HG03045 (cell line): ENCODE data around the gene DPYSL5.

Experiments used
- ATAC-seq: cut with Tn5 transposase; IDR thresholded peaks from one replicate; pipeline ENCODE4 v1.9.1; 2021; ENCODE audit warnings: mild to moderate bottlenecking, moderate library complexity; ENCODE audit not compliant: unreplicated experiment

DPYSL5 gene

GRCh38 chr2:26983746-26984145, 135.8 kb downstream of the DPYSL5 start:
- ATAC-seq, result no peak

DNA sequence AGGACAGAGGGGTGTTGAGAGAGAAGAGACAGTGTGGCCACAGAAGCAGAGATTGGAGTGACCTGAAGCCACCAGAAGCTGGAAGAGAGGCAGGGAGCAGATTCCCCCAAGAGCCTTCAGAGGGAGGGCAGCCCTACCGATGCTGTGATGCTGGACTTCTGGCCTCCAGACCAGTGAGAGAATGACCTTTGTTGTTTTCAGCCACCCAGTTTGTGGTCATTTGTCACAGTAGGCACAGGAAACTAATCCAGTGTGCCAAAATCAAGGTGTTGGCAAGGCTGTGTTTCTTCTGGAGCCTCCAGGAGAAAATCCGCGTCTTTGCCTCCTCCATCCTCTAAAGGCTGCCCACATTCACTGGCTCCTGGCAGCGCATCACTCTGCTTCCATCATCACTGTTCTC, 137.9 kb downstream of the DPYSL5 start:
- no peak for ATAC-seq

DNA sequence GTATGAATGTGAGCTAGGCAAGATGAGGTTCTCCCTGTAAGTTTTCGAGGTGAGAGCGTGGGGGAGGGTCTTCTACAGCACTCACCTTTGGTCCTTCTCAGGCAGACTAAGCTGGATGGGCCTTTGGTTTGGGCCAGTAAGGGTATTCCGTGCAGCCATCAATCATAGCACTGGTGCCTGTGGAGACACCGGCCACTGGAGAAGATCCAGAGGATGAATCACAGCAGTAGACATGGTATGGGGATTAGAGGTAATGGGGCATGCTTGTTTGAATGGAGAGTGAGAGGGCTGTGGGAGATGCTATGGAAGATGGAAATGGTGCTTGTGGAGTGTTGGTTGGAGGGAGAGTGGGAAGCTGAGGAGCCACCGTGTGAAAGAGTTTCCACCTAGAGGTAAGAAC, 138.6 kb downstream of the DPYSL5 start:
- no peak for ATAC-seq

DNA sequence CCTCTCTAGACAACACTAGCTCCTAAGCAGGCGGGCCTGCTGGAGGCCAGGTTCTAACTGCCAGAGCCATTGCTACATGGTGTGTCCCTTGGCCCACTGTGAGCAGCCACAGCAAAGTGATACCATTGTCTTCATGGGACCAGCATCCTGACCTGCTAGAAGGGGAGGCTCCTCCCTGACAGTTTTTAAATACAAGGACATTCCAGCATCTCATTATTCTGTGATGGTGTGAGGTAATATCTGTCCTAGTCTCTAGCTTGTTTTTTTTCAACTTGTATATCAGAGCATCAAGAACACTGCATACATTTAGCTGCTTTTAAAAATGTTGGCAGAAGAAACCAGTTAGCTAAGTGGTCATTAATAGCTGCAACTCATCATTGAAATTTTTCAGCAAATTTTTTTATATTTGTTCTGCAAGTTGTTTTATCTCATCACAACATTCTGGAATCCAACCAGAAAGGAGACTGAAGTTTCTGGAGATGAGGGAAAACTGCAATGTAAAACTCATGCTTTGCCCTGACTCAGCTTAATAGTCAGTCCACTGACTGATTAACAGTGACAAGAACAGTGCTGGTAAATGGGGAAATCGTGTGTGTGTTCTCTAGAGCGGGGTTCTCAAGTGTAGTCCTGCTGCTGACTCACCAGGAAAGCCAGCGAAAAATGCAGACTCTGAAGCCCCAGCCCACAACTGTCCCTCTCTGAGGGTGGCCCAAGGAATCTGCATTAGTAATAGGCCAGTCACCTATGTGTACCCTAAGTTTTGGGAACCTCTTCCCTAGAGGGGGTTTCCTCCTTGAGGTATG, 140.3 kb downstream of the DPYSL5 start:
- no peak for ATAC-seq

DNA sequence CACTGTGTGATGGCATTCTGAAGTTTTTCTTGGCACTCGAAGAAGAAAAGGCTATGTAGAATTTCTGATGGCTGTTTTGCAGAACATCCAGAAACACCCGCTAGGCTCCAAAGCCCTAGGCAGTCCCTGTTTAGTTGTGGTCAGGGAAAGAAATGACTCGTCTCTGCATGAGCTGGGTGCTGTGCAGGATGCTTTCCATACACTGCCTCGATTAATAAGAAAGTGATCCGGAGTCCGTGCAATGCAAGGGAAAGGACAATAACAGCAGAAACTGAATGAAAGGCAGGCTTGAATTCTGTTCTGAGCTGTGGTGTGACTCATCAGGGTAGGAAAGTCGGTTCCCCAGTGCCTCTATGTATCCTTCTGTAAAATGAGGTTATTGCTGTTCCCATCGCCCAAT, 141.2 kb downstream of the DPYSL5 start:
- ATAC-seq, result no peak

DNA sequence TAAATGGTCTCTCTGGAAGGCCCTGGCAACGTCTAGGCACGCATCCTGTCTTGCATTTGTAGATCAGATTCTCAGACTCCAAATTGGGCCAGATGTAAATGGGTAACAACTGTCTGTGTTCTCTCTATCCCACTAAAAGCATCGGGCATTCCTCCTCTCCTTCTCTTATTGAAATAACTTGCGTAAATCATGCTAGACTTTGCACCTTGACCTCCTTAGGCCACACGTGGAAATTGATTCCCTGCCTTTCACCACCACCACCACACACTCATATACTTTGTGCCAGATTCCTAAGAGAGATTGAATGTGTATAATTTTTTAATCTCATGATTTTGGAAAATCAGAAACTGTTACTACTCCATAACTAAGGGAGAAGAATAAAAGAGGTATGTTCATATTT, 143.8 kb downstream of the DPYSL5 start:
- no peak for ATAC-seq

DNA sequence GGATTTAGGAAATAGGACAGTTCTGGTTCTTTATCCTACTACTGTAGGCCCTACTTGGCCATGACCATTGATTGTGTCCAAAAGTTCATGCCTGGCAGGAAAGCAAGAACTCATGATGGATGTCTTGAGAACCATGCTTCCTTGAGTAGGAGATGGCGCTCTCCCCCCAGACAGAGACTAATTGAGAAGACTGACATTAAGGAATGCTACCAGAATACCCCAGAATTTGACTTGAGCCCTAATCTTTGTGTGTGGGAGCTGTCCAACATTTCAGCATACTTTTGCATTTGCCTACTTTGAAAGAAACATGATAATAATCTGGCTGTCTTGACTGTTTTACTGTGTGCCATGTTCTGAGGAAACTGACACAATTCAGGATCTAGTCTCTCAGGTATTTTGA, 145.8 kb downstream of the DPYSL5 start:
- no peak for ATAC-seq

DNA sequence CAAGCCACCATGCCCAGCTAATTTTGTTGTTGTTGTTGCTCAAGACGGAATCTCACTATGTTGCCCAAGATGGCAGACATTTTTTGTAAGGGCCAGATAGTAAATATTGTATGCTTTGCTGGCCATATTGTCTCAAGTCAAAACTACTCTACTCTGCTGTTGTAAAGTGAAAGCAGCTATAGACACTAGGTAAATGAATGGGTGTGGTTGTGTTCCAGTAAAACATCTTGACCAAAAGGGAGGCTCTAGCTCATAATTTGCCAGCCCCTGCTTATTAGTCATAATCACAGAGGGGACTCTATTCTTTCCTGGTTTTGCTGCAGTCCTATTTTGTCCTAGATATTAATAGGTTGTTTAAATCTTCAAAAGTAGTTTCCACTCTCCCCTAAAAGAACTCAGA, 147.1 kb downstream of the DPYSL5 start:
- ATAC-seq, result no peak

DNA sequence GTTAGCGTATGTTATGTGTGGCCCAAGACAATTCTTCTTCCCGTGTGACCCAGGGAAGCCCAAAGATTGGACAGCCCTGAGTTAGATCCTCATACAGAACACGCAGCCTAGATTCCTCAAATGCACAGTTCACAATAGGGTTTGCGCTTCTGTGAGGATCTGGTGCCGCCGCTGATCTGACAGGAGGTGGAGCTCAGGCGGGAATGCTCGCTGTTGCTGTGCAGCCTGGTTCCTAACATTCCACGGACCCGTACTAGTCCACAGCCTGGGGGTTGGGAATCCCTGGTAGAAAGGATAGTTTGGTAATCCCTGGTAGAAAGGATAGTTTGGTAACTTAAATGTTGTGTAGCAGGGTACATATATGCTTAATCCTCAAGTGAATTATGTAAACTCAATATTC, 149.5 kb downstream of the DPYSL5 start:
- no peak for ATAC-seq

GRCh38 chr2:26998323-26998722, 150.4 kb downstream of the DPYSL5 start:
- ATAC-seq, result no peak
